Transverse colon (tissue), 3 donors: Measurements from ENCODE around the gene BCOR.

Experiments
- EP300 ChIP-seq: sonication (generic); formaldehyde crosslinking; IDR thresholded peaks from one replicate; pipeline ENCODE4 v1.6.1; 2017; ENCODE audit warnings: antibody characterized with exemption, low read depth
- POLR2A ChIP-seq: fragments of 450-650 bp; IDR thresholded peaks from one replicate; pipeline ENCODE4 v1.6.1; 2016; ENCODE audit warnings: antibody characterized with exemption, mild to moderate bottlenecking, moderate library complexity
- TF ChIP-seq, protein P1 (sequence below), 5 experiments: fragments of 200-600 bp in 3 of 5; fragments of 450-650 bp in 2 of 5; sonication (generic) in 3 of 5; IDR thresholded peaks; 1 replicate in 2 of 5; 2 replicates in 3 of 5; pipeline ENCODE4 v1.5.1; 2016 to 2017; ENCODE audit warnings: antibody characterized with exemption in 5 of 5, inconsistent platforms in 3 of 5, mild to moderate bottlenecking in 2 of 5, moderate library complexity in 1 of 5

DNA sequence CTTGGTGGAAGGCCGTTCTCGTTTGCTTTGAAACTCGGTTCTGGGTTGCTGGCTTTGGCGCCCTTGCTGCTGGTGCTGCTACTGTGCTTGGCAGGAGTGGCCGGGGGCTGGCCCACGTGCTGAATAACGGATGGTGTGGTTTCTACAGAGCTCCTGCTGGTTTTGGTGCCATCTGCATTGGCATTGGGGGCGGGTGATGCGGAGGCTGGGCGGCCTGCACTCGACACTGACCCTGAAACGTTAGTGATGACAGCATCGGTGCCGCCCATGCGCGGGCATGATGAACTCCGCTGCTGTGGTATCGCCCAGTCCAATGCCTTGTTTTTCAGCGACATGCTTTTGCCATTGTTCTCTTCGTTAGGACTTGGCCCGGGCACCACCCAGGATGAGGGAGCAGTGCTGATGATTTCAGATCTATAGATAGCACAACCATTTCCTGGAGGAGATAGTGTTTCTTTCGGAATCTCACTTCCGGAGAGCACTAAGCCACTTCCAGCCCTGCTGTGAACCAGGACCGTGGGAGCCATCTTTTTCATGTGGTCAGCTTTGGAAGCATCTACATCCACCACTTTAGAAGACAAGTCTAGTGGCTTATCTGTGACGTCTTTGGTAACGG lies 24.2 kb downstream of the BCOR start:
- TF ChIP-seq EP300: no peak
- TF ChIP-seq, protein P1, sequence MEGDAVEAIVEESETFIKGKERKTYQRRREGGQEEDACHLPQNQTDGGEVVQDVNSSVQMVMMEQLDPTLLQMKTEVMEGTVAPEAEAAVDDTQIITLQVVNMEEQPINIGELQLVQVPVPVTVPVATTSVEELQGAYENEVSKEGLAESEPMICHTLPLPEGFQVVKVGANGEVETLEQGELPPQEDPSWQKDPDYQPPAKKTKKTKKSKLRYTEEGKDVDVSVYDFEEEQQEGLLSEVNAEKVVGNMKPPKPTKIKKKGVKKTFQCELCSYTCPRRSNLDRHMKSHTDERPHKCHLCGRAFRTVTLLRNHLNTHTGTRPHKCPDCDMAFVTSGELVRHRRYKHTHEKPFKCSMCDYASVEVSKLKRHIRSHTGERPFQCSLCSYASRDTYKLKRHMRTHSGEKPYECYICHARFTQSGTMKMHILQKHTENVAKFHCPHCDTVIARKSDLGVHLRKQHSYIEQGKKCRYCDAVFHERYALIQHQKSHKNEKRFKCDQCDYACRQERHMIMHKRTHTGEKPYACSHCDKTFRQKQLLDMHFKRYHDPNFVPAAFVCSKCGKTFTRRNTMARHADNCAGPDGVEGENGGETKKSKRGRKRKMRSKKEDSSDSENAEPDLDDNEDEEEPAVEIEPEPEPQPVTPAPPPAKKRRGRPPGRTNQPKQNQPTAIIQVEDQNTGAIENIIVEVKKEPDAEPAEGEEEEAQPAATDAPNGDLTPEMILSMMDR (IDR thresholded peaks at IDR 0.05): no peak
- TF ChIP-seq POLR2A: no peak
